Fibroblast of peridontal ligament (primary cell): ENCODE results near the gene SCLY.

Experiments
- DNase-seq: peaks from one replicate; pipeline ENCODE4 v3.0.0-alpha.2; 2010; ENCODE audit errors: extremely low read depth

Gene SCLY

DNA sequence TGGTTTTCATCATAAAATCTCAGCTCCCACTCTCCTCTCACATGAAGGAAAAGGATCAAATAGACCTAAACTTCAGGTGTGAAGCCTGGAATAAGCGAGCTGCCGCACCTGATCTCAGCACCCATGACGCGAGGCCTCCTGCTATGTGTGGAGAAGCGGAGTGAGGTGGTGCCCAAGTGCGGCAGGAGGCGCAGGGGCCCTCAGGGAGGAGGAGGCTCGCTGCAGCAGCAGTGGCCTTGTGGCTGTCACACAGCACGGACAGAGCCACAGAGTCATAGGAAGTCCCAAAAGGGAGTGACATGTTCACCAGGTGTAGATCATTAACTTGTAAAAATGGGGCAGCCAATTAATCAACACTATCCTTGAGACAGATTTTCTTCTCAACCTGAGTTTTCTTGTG is 9.1 kb downstream of the SCLY start:
- DNase-seq = no peak

DNA sequence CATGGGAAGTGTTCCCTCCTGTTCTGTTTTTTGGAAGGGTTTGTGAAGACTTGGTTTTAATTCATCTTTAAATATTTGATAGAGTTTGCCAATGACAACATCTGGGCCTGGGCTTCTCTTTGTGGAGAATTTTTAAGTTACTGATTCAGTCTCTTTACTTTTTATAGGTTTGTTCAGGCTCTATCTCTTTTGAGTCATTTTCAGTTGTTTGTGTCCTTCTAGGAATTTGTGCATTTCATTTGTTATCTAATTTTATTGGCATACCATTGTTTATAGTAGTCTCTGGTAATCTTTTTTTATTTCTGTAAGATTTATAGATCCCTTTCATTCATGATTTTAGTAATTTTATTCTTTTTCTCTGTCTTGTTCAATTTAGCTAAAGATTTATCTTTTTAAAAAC is 14.6 kb downstream of the SCLY start:
- DNase-seq = no peak

DNA sequence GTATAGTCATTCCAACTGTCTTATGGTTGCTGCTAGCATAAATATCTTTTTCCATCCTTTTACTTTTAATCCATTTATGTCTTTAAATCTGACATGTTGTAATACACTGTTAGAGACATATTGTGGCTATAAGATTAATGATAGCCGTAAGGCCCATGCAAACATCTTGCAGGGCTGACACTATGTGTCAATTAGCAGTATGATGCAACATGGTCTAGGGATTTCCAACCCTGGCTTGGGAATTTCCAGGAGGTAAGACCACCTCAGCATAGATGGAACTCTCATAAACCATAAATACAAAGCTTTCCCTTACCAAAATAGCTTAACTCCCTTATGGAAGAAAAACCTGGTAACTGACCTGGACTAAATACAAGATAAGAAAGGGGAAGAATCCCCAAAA is 16.5 kb downstream of the SCLY start:
- no peak for DNase-seq

DNA sequence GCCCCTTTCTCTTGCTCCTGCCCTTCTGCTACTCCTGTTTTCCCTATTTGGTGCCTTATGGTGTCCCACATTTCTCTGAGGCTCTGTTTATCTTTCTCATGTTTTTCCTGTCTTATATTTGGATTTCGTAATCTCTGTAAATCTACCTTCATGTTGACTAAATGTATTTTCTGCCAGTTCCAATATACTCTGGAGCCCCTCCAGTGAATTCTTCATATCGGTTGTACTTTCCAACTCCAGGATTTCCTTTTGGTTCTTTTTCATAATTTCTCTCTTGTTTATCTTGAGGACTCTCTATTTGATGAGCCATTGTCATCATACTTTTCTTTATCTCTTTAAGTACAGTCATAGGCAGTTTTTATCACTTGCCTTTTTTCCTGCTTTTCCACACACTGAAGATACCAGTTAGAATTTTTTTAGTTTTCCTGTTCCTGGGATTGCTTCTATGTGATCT is 19.1 kb downstream of the SCLY start:
- DNase-seq = no peak

DNA sequence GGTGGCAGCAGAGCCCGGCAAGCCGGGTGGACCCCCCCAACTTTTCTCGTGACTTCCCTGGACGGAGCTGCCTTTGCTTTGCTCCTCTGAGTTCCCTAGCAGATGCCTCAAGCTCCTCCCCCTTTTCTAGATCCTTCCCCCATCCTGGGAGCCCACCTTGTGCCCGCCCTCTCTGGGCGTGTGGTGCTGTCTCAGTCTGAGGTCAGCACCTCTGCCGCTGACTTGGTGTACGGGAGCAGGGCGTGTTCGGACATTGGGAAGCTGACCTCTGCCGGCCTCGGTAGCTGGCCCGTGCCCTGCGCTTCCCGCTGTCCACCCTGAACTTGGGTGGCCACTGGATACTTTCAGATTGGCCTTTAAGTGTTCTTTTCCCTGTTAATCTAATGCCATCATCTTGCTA is 19.7 kb downstream of the SCLY start:
- DNase-seq = no peak

DNA sequence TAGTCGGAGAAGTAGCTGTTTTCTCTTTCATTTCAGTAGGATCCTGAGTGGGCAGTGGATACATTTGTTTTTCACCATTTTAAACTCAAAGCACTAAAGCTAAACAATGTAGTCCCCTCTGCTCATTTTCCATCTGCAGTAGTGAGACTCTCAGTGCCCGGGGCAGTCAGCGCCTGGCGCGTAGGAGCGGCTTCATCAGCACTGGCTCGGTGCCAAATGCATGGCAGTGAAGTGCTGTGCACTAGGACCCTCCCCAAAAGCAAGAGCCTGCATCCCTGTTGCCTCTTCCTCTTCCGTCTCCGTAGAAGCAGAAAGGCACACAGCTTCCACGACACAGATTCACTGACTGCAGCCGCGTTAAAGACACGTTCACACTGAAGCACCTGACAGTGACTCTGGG is 20.3 kb downstream of the SCLY start:
- no peak for DNase-seq

DNA sequence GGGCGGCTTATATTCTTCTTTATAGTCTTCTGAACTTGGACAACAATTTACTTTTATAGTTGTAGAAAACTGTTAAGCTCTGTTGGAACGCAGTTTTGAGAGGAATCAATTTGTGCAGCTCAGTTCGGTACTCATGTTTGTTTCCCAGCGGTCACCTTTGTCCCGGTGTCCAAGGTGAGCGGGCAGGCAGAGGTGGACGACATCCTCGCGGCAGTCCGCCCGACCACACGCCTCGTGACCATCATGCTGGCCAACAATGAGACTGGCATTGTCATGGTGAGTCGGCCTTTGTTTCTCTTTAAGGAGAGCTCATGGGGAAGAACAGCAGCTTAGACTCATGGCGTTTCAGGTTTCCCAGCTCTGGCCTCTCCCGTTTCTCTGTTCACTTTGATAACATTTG is 20.8 kb downstream of the SCLY start:
- no peak for DNase-seq

DNA sequence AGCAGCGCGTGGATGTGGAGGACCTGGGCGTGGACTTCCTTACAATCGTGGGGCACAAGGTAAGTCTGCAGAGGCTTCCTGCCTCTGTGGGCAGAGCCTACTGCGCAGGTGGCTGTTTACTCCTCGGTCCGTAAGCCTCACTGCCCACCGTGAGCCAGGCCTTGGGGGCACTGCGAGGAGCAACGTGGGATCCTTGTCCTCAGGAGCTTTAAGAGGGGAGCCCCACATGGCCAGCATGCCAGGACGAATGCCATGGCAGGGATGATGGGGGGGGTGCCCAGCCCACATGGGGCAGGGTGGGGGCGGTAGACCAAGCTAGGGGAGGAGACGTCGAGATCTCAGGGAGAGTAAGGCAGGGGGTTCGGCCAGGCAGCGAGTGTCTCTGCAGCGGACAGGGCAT is 21.4 kb downstream of the SCLY start:
- no peak for DNase-seq

DNA sequence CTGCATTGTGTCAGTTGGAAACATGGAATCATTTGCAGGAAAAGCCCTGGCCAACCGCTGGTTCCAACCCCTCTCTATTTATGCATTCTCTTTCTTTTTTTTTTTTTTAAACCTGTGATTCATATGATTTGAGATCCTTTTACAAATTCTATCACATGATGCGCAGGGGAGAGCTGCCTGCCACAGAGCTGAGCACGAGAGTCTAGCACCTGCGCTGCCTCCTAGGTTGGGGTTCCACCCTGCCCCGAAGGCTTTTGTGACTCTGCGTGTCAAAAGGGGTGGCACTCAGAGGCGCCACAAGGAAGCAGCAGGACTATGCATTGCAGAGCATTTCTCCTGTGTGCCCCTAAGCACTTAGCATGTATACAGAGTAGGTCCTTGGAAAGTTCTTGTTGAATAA is 22.0 kb downstream of the SCLY start:
- DNase-seq = no peak

DNA sequence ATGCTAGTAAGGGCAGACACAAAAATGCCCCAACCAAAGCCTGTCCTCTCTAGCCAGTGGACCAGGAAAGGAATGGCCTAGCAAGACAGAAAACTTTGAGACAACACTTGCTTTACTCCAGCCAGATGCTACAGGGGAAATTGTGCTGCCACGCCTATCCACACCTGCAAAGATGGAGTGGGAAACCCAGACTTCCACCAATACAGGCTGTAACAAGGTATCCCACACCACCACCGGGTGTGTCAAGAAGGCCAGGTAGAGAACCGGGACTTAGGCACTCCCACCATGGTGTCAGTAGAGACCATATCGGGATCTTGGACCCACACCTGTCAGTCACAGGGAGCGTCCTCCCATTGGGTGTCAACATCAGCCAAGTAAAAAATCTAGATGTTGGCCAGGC is 23.1 kb downstream of the SCLY start:
- no peak for DNase-seq

DNA sequence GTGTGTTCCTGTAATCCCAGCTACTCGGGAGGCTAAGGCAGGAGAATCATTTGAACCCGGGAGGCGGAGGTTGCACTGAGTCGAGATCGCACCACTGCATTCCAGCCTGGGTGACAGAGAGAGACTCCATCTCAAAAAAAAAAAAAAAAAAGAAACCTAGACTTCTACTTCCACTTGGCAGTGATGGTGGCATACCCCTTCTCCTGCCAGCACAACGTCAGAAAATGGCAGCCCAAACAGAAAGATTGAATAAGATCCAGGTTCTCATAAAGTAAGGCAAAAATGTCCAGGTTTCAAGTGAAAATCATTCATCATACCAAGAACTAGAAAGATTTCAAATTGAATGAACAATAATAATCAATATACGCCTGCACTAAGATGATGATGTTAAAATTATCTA is 24.0 kb downstream of the SCLY start:
- DNase-seq = no peak

DNA sequence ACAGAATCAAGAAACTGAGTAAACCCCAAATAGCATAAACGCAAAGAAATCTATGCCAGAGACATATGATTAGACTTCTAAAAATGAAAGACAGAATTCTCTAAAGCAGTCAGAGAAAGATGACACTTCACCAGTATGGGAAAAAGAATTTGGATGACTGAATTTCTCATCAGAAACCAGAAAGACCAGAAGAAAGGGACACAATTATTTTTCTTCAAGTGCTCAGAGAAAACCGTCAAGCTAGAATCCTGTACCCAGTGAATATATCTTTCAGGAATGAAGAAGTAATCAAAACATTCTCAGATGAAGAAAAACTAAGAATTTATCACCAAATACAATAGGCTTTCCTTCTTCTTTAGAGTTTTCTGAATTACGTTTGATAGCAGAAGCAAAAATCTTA is 25.1 kb downstream of the SCLY start:
- no peak for DNase-seq

DNA sequence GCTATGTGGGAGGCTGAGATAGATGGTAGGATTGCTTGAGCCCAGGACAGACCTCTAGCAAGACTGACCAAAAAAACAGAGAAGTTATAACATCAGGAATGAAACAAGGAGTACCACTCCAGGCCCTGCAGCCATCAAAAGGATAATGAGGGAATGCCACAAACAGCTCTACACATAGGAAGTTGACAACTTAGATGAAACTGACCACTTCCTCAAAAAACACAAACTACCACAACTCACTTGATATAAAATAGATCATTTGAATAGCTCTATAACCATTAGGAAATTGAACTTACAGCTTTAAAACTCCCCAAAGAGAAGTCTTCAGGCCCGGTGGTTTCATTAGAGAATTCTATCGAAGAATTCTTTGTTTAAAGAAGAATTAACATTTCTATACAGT is 26.4 kb downstream of the SCLY start:
- DNase-seq = no peak

DNA sequence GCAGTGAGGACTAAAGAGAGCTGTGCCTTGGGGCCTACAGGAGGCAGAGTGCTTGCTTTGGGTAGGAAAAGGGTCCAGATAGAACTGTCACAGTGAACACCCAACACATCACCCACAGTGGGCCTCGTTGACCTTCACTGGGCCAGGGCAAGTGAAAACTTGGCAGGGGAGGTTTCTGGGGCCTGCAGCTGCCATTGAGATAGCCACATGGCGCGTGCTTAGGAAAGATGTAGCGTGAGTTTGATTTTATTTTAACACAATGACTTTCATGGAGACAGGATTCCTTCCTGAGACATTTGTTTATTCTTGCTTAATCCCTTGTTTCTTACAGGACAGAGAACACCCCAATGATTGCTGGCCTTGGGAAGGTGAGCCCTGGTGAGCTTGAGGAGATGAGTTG is 30.1 kb downstream of the SCLY start:
- no peak for DNase-seq

DNA sequence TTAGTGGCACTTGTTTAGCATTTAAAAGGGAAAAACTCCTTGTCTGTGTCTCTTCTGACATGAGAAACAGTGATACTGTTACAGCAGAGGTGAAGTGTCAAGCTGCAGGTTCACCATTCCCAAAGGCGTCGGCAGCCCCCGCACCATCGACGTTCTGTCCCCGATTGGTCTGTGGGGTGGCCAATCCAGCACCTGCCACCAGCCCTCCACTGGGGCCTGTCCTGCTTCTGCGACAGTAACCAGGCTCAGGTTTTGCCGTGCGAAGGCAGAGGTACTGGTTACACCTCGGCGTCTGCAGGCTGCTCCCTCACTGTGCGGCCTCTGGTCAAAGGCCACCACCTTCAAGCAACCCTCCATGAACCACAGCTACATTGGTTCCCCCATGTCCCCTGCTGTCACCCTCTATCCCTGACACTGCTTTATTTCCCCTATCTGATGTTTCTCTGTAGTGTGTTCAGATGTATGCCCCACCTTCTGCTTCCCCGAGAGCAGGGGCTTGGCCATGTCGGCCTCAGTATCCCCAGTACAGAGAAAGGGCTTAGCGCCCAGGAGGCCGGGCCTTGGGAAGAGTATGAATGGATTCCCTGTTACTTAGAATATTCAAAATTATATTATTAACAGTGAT is 30.7 kb downstream of the SCLY start:
- DNase-seq = no peak

DNA sequence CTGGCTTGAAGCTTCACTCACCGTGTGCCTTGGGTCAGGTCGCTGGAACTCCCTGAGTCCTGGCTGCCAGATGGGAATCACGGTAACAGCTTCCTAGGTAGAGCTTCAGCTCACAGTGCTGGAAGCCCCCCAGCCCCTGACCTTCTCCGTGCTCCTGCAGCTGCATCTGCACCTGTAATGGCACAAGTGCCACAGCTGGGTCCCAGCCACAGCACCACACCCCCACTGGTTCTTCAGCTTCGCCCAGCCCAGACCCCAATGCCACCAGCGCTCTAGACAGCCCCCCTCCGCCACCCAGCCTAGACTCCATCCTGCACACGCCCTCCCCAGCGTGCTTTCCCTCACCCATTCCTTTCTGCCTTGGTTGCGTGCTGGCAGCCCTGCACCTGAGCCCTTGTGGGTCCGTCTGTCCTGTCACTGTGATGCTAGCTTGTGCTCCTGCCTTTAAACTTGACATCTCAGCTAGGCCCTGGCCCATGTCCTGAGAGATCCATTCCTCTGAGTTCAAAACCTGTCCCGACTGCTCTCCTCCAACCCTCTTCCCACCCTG is 31.8 kb downstream of the SCLY start:
- DNase-seq = no peak

DNA sequence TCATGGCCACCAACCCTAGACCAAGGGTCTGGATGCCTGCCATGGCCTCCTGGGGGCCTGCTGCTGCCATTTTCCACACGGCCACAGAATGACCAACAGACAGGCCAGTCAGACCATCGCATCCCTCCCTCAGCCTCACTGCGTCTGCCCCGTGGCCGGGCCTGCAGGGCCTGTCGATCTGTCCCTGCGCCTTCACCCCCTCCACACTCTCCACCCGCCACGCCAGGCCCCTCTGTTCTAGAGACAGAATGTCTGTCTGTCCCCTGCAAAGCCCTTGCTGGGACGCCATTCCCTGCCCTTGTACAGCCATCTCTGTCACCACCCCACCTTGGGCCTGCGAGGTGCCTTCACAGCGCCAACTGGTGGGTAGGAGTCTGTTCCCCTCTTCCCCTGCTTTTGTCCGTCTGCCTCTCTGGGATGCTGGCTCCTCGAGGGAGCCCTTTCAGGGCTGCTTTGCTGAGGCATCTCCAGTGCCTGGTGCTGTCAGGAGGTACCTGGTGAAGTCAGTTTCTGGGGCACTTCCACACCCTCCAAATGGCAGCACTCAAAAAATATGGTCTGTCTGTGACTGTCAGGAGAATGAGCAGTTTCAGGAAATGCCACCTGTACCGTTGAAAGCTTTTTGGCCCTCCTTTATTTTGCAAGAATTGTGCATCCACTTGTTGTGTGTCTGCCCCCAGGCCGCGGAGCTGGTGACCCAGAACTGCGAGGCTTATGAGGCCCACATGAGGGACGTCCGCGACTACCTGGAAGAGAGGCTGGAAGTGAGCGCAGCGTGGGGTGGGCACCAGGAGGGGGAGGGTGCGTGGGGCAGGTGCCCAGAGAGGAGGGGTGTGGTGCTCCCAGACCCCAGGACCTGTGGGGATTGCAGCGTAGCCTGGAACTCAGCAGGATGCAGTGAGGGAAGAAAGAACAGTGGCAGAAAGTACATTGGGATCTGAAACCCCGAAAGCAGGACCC is 32.7 kb downstream of the SCLY start:
- no peak for DNase-seq

DNA sequence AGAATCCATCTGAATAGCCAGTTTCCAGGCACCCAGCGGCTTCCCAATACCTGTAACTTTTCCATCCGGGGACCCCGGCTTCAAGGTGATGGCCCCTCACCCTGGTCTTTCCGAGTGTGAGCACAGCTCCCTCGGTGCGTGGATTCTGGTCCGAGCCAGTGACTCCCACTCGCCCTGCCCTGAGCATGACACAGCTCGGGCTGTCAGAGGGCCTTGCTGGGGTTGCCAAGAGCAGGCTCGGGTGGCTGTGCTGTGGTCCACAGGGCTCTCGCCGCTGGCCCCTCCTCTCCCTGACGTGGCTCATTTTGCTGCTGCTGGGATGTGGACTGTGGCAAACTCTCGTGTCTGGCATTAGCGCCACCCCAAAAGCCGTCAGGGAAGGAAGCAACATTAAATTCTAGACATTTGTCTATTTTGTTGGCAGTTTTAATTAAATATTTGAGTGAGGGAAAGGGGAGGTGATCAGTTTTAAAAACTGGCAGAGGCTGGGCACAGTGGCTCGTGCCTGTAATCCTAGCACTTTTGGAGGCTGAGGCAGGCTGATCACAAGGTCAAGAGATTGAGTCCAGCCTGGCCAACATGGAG is 33.7 kb downstream of the SCLY start:
- no peak for DNase-seq

DNA sequence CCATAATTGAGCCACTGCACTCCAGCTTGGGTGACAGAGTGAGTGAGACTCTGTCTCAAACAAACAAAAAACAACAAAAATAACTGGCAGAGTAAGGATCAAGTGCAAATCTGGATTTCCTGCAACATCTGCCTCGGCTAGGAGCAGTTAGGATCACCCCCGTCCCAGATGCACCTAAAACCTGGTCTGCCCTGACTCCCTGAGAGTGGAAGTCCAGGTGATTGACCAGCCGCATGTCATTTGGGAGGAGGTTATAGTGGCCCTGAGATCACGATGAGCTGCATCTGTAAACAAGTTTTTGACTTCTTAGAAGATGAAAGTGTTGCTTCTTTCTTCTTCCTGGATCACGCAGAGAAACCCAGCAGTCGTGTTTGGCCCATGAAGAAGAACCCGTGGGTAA is 34.3 kb downstream of the SCLY start:
- DNase-seq = no peak

DNA sequence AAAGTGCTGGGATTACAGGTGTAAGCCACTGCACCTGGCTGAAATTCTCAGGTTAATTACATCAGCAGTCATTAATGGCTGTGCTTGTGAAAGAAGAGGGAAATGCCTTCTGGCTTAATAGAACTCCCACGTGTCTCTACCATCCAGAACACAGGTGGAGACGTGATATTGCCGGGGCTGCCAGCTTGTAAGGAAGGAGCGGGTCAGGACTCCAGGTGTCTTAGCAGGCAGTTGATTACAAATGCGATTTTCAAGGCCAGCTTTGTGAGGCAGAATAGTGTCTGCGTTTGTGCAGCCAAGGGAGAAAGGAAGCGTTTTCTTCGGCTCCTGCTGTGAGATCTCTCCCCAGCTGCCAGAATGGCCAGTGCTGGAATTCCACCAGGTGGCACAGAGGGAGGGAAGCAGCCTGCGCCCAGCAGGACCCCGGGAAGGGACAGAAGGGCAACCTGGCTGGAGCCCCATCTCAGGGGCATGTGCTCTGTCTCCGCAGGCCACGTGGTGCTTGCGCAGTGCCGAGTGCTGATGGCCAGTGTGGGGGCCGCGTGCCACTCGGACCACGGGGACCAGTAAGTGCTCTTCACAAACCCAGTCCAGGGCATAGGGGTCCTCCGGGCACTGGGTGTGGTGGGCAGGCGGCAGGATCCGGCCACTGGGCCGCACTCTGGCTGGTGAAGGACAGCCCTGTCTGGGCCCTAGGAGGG is 35.7 kb downstream of the SCLY start:
- no peak for DNase-seq

DNA sequence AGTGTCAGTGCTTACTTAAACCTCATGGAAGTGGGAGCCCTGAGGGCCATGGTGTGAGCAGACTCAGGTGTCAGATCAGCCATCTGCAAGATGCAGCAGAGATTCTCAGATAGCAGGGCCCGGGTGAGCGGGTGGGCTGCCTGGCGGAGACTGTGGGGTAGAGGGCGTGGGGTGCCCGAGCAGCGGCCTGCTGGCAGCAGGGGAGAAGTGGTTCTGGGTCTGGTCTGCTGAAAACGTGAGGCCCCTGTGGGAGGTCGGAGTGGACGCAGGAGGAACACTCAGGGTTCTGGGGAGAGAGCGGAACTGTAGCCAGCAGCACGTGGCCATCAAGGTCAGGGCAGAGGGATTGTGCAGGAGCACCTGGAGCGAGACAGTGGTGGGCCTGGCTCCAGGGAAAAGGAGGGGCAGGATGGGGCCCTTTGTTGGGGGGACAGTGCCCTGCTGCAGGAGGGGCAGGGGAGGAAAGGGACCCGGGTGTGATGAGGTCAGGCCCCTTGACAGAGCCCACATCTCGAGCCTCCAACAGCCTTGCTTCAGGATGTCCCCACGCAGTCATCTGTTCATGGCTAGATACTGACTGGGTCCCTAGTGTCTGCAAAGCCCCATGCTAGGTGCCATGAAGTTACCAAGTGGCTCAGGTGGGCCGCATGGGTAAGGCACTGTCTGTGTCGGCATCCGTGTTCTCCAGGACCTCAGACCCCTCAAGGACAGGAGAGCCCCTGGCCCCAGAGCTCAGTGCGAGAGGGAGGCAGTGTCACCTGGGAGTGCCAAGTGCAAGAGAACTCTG is 36.6 kb downstream of the SCLY start:
- DNase-seq = no peak
